HAP-1 (cell line): Measurements from ENCODE around the gene CACNA1D.

ENCODE experiments used
- DNase-seq, 2 experiments: peaks; one replicate each; pipeline ENCODE4 v3.0.0-alpha.2; 2016 to 2020; ENCODE audit warnings: low spot score in 2 of 2
- H3K27me3 ChIP-seq: fragments of 250-450 bp; sonication (Bioruptor Pico); 2 replicates; pipeline ENCODE4 v1.5.1; 2020; ENCODE audit warnings: low read depth, mild to moderate bottlenecking, moderate library complexity
- H3K36me3 ChIP-seq: fragments of 250-450 bp; sonication (Bioruptor Pico); replicated peaks from 2 replicates; pipeline ENCODE4 v1.5.1; 2020; ENCODE audit warnings: mild to moderate bottlenecking
- H3K4me1 ChIP-seq: fragments of 250-450 bp; sonication (Bioruptor Pico); 2 replicates; pipeline ENCODE4 v1.5.1; 2020; ENCODE audit warnings: mild to moderate bottlenecking
- H3K4me3 ChIP-seq: fragments of 250-450 bp; sonication (Bioruptor Pico); 2 replicates; pipeline ENCODE4 v1.5.1; 2020; ENCODE audit warnings: mild to moderate bottlenecking, moderate library complexity
- H3K9me3 ChIP-seq: fragments of 250-450 bp; sonication (Bioruptor Pico); 2 replicates; pipeline ENCODE4 v1.5.1; 2020; ENCODE audit warnings: mild to moderate bottlenecking, moderate library complexity
- in situ Hi-C: fragments of 300-500 bp; cut with MboI; formaldehyde crosslinking; loops from 3 replicates; pipeline ENCODE4 v1.14.3; 2020; ENCODE audit warnings: low sequenced_read_pairs, inconsistent platforms, mixed read lengths

The CACNA1D gene

DNA sequence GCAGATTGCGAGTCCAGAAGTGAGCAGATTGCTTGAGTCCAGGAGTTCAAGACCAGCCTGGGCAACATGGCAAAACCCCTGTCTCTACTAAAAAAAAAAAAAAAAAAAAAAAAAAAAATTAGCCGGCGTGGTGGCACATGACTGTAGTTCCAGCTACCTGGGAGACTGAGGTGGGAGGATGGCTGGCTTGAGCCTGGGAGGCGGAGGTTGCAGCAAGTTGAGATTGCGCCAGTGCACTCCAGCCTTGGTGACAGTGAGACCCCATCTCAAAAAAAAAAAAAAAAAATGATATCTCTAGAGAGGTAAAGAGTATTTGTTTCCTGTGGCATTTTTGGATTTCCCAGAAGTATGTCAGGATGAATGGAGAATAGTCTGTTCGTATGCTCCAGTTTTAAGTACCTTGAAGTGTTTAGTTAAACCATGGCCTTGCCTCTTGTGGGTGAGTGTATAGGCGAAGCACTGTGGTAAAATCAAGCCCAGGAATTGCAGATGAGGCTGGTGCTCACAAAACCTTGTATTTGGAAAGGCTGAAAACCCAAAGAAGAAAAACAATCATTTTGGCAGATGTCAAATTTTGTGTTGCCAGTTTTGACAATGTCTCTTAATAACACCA, 5.9 kb downstream of the CACNA1D start:
- Histone ChIP-seq H3K4me1 (no peaks in the 10 kb centered on the region), H3K9me3 (no peaks in the 10 kb centered on the region), H3K36me3 (no peaks in the 10 kb centered on the region), H3K27me3 (no peaks in the 10 kb centered on the region; the same call in 1 of the 2 replicates), H3K4me3 (no peak overlapping the region)
- in situ Hi-C loops, result no loop called here
- no peak for DNase-seq

GRCh38 chr3:53501178-53501577, 6.8 kb downstream of the CACNA1D start:
- H3K4me1 ChIP-seq, result no peaks in the 10 kb centered on the region
- in situ Hi-C loops, result no loop called here

GRCh38 chr3:53502737-53503136, 8.3 kb downstream of the CACNA1D start:
- H3K4me1 ChIP-seq, result no peaks in the 10 kb centered on the region
- in situ Hi-C loops, result no loop called here
- H3K27me3 ChIP-seq, result no peaks in the 10 kb centered on the region
- no peaks in the 10 kb centered on the region for H3K9me3 ChIP-seq
- no peak for DNase-seq
- H3K36me3 ChIP-seq, result no peaks in the 10 kb centered on the region
- no peak overlapping the region for H3K4me3 ChIP-seq

More at GRCh38 chr3:53501178-53501577, 6.8 kb downstream of the CACNA1D start:
- no peak overlapping the region for H3K4me3 ChIP-seq
- no peaks in the 10 kb centered on the region for H3K27me3 ChIP-seq
- no peaks in the 10 kb centered on the region for H3K9me3 ChIP-seq
- H3K36me3 ChIP-seq, result no peaks in the 10 kb centered on the region
- DNase-seq, result no peak

- DNase-seq, result no peak
- H3K4me1 ChIP-seq, result no peaks in the 10 kb centered on the region
- in situ Hi-C loops, result no loop called here
- H3K36me3 ChIP-seq, result no peaks in the 10 kb centered on the region
- H3K27me3 ChIP-seq, result no peaks in the 10 kb centered on the region
- H3K9me3 ChIP-seq, result no peaks in the 10 kb centered on the region
- no peak overlapping the region for H3K4me3 ChIP-seq
Observed at GRCh38 chr3:53503195-53503594, 8.8 kb downstream of the CACNA1D start.

GRCh38 chr3:53506110-53506762, 11.8 kb downstream of the CACNA1D start:
- H3K4me3 ChIP-seq, result no peak overlapping the region
- H3K9me3 ChIP-seq, result no peaks in the 10 kb centered on the region
- no peaks in the 10 kb centered on the region for H3K4me1 ChIP-seq
- in situ Hi-C loops, result no loop called here
- no peak for DNase-seq
- H3K27me3 ChIP-seq, result no peaks in the 10 kb centered on the region
- H3K36me3 ChIP-seq, result no peaks in the 10 kb centered on the region

- no peaks in the 10 kb centered on the region for H3K27me3 ChIP-seq
- no peaks in the 10 kb centered on the region for H3K9me3 ChIP-seq
- no peak overlapping the region for H3K4me3 ChIP-seq
- in situ Hi-C loops, result no loop called here
- DNase-seq, result no peak
- H3K36me3 ChIP-seq, result no peaks in the 10 kb centered on the region
- no peaks in the 10 kb centered on the region; the same call in 1 of the 2 replicates for H3K4me1 ChIP-seq
Observed at GRCh38 chr3:53506763-53507145, 12.3 kb downstream of the CACNA1D start.

GRCh38 chr3:53509494-53509893, 15.1 kb downstream of the CACNA1D start:
- no peaks in the 10 kb centered on the region for H3K36me3 ChIP-seq
- H3K27me3 ChIP-seq, result no peaks in the 10 kb centered on the region
- no peaks in the 10 kb centered on the region for H3K9me3 ChIP-seq
- H3K4me1 ChIP-seq, result peaks cover 2% of the 10 kb centered on the region; the same call in 1 of the 2 replicates
- in situ Hi-C loops, result no loop called here
- H3K4me3 ChIP-seq, result no peak overlapping the region
- DNase-seq, result no peak

GRCh38 chr3:53510508-53510907, 16.1 kb downstream of the CACNA1D start:
- H3K36me3 ChIP-seq, result no peaks in the 10 kb centered on the region
- H3K27me3 ChIP-seq, result no peaks in the 10 kb centered on the region
- in situ Hi-C loops, result no loop called here

GRCh38 chr3:53511246-53511645, 16.8 kb downstream of the CACNA1D start:
- H3K9me3 ChIP-seq, result no peaks in the 10 kb centered on the region
- no peaks in the 10 kb centered on the region for H3K27me3 ChIP-seq
- in situ Hi-C loops, result no loop called here
- H3K4me3 ChIP-seq, result no peak overlapping the region
- H3K36me3 ChIP-seq, result no peaks in the 10 kb centered on the region
- DNase-seq, result peak; percentile 17 to 42
- H3K4me1 ChIP-seq, result peaks cover 2% of the 10 kb centered on the region; the same call in 1 of the 2 replicates

More at GRCh38 chr3:53510508-53510907, 16.1 kb downstream of the CACNA1D start:
- peaks cover 2% of the 10 kb centered on the region; the same call in 1 of the 2 replicates for H3K4me1 ChIP-seq
- no peak for DNase-seq
- H3K9me3 ChIP-seq, result no peaks in the 10 kb centered on the region
- H3K4me3 ChIP-seq, result no peak overlapping the region

GRCh38 chr3:53513556-53514190, 19.3 kb downstream of the CACNA1D start:
- Histone ChIP-seq H3K36me3 (no peaks in the 10 kb centered on the region), H3K4me3 (no peak overlapping the region), H3K4me1 (peaks cover 2% of the 10 kb centered on the region; the same call in 1 of the 2 replicates), H3K27me3 (no peaks in the 10 kb centered on the region), H3K9me3 (no peaks in the 10 kb centered on the region)
- in situ Hi-C loops, result no loop called here
- DNase-seq, result no peak

GRCh38 chr3:53516339-53516738, 21.9 kb downstream of the CACNA1D start:
- Histone ChIP-seq H3K36me3 (no peaks in the 10 kb centered on the region), H3K27me3 (no peaks in the 10 kb centered on the region), H3K4me3 (no peak overlapping the region), H3K4me1 (peaks cover 2% of the 10 kb centered on the region; the same call in 1 of the 2 replicates), H3K9me3 (no peaks in the 10 kb centered on the region)
- in situ Hi-C loops, result no loop called here
- DNase-seq, result no peak

DNA sequence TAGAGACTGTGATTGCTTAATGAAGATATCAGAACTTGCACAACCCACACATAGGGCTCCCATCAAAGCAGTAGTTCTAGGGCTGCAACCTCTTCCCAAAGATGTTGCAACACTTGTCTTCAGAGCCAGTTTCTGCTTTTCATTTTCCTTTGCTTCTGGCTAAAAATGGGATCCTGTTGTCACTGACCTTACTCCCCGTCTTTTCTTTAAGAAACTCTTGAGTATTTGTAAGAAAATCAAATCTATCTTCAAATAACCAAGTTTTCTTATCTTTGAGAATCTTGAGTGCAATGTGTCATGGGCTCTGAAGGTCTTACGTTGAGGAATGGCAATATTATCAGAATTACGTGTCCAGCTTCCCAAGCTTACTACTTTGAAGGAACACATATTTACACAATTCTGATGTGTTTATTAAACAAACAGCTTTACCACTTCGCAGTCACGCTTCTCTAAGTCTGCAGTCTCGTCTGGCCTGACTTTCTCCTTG, 24.1 kb downstream of the CACNA1D start:
- H3K4me1 ChIP-seq, result no peaks in the 10 kb centered on the region
- no peaks in the 10 kb centered on the region for H3K9me3 ChIP-seq
- DNase-seq, result no peak
- H3K4me3 ChIP-seq, result no peak overlapping the region
- in situ Hi-C loops, result no loop called here
- no peaks in the 10 kb centered on the region for H3K27me3 ChIP-seq
- no peaks in the 10 kb centered on the region for H3K36me3 ChIP-seq

DNA sequence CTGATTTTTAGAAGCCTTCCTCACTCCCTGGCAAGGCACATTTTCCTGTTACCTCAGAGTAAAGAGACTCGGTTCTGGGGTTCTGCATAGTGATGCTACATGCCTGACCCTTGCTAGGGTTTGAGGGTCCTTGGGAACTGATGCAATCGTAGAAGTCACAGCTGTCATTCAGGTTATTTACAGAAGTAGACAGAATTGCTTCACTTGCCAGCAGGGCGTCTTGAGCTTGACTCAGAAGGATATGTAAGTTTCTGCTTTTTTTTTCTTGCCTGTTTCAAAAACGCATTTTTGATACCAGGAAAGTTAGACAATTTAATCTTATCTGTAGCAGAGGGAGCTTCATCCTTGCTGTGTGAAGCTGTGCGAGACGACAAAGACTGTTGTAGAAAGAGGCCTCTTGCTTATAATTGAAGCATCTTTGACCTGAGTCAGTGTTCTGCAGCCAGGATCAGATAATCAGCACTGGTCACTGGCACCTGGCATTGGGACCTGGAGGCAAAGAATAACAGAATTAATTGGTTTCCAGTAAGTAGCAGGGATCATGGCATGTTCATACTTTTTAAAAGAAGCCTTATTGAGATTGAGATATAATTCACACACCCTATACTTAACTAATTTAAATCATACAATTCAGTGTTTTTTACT, 24.8 kb downstream of the CACNA1D start:
- in situ Hi-C loops, result no loop called here
- H3K4me1 ChIP-seq, result no peaks in the 10 kb centered on the region
- no peak overlapping the region for H3K4me3 ChIP-seq
- no peaks in the 10 kb centered on the region for H3K27me3 ChIP-seq
- H3K36me3 ChIP-seq, result no peaks in the 10 kb centered on the region
- H3K9me3 ChIP-seq, result no peaks in the 10 kb centered on the region
- DNase-seq, result no peak

DNA sequence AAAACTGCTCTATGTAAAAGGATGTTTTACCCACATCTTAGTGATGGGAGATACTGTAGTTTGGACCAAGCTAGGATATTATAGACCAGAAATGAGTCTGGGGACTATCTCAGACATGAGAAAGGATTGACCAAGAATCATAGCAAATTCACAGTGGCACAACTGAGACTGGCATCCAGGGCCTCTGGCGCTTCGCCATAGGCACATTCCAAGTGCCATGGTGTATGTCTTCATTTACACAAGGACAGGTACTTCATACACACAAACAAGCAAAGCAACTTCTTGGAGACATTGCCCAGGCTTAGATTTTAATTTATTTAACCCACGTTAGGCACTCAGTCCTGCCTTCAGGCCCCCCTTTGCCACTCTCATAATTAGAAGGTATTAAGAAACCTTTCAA, 28.9 kb downstream of the CACNA1D start:
- no peak for DNase-seq
- in situ Hi-C loops, result no loop called here
- Histone ChIP-seq H3K9me3 (no peaks in the 10 kb centered on the region), H3K27me3 (no peaks in the 10 kb centered on the region), H3K36me3 (no peaks in the 10 kb centered on the region), H3K4me3 (no peak overlapping the region), H3K4me1 (no peaks in the 10 kb centered on the region)
